NCI-H1436 treated with DMSO at 0.1 percent for 48 hours (cell line): ENCODE data around the gene PLOD2.

ENCODE experiments used
- DNase-seq: peaks from one replicate; lab custom pipeline; 2025; lab: John Stamatoyannopoulos, UW

PLOD2 gene

DNA sequence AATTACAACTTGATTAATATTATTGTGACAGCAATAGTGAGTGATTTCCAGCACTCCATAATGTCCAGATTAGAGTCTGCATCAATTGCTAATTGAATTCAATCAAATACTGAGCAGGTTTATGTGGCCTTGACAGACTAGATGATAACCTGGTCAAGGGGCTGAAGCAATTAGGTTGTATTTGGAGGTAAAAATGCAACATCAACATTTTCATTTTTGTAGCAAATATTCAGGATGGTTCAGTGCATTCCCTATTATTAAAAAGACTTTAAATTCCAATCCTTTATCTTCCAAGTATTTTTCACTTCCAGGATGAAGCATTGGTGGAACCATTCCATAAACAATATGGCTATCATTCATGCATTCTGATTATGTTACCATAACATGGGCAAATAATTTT, 120.4 kb downstream of the PLOD2 start:
- no peak for DNase-seq

GRCh38 chr3:146037697-146038096, 123.3 kb downstream of the PLOD2 start:
- no peak for DNase-seq

- DNase-seq: no peak
These were observed 124.7 kb downstream of the PLOD2 start for GRCh38 chr3:146036281-146036680.

GRCh38 chr3:146035366-146035765, 125.6 kb downstream of the PLOD2 start:
- DNase-seq: no peak

GRCh38 chr3:146033950-146034349, 127.0 kb downstream of the PLOD2 start:
- DNase-seq: no peak

DNA sequence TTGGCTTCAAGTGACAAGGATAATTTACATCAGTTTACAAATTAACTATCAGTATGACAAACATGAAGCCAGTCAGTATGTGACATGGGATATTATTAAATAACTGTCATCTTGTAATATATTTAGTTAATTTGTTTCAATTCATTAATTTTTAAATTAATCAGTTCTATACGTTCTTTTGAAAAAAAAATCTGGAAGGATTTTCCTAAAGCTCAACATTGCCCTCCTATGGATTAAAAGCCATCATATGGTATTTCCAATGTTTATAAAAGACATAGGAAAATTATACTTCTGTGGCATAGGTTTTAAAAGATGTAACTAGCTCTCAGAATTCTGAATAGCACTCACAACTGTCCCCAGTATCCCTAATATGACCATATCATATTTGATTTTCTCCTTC, 134.4 kb downstream of the PLOD2 start:
- no peak for DNase-seq

DNA sequence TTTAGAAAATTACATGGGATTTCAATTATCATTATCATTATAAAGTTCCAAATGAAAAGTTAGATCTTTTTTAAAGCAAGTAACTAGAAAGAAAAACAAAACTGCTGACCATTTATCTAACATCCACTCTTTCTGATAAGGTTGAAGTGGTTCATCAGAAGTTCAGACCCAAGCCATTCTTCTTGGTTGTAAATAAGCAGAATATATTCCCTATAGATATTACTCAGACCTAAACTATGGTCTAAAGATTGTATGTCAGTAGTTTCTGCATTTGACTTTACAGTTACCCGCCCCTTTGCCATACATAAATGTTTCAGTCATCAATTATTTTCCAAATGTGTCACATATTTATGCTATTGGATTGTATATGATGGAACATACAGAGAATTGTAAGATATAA, 136.7 kb downstream of the PLOD2 start:
- DNase-seq: no peak

DNA sequence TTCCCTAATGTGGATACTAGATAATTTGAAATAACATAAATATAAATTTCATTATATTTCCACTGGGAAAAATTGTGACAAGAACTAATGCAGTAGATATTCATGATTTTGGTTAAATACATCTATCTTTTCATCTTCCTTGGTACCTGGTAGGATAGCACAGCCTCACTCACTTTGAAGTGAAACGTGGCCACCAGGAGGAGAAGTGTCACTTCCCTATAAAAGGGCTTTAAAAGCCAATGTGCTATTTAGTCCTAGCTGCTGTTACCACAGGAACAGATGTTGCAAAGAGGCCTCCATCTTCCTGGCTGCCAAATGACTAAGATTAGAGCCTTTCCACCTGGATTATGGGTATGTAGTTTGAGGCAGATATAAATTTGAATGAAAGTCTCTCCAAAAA, 140.0 kb downstream of the PLOD2 start:
- no peak for DNase-seq

DNA sequence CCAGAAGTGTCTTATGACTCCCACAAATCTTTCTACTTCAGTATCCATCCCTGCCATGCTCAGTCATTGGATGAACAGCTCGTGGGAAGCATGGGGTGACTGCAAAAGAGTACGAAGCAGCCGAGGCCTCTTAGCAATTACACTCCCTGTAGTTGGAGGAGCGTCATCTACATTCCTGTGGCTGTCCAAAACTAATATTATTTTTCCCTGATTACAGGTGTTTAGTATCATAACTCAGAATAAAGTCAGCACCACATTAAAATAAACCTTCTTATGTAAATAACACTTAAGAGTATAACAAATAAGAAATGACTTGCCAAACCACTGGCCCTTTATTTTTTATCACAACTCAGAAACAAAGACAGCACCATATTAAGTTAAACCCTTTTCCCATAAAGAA, 141.5 kb downstream of the PLOD2 start:
- DNase-seq: no peak
